C4-2B (cell line): Measurements from ENCODE around the gene TRAPPC3.

Experiments
- ZFX ChIP-seq: fragments of 450-650 bp; IDR thresholded peaks from 2 replicates; pipeline ENCODE4 v1.6.1; 2017
- TF ChIP-seq, protein P1 (sequence below): fragments of 450-650 bp; conservative IDR thresholded peaks from 2 replicates; pipeline ENCODE4 v1.5.1; 2017; ENCODE audit warnings: mild to moderate bottlenecking

DNA sequence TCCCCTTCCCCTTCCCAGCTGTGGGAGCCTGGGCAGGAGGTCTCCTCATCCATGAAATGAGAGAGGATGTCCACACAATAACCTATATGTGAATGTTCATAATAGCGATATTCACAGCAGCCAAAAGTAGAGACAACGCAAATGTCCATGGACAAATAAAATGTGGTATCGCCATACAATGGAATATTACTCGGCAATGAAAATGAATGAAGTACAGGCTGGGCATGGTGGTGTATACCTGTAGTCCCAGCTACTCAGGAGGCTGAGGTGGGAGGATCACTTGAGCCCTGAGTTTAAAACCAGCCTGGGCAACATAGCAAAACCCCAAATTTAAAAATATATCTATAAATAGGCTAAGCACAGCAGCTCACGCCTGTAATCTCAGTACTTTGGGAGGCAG lies 47.7 kb downstream of the TRAPPC3 start:
- TF ChIP-seq, protein P1, sequence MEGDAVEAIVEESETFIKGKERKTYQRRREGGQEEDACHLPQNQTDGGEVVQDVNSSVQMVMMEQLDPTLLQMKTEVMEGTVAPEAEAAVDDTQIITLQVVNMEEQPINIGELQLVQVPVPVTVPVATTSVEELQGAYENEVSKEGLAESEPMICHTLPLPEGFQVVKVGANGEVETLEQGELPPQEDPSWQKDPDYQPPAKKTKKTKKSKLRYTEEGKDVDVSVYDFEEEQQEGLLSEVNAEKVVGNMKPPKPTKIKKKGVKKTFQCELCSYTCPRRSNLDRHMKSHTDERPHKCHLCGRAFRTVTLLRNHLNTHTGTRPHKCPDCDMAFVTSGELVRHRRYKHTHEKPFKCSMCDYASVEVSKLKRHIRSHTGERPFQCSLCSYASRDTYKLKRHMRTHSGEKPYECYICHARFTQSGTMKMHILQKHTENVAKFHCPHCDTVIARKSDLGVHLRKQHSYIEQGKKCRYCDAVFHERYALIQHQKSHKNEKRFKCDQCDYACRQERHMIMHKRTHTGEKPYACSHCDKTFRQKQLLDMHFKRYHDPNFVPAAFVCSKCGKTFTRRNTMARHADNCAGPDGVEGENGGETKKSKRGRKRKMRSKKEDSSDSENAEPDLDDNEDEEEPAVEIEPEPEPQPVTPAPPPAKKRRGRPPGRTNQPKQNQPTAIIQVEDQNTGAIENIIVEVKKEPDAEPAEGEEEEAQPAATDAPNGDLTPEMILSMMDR = no peak
- no peak for TF ChIP-seq ZFX
